Suppressor macrophage treated with lipopolysaccharide for 4 hours (primary cell): ENCODE measurements around the gene TIFAB.

Experiments used
- DNase-seq: peaks from one replicate; pipeline ENCODE4 v3.0.0-alpha.2; 2020

TIFAB gene

GRCh38 chr5:135452321-135453030 is at the start of gene TIFAB:
TIFAB (minus strand) TSS chr5:135452351; CDS start chr5:135449939, 2,412 bp downstream.
- DNase-seq = peak; percentile 49

DNA sequence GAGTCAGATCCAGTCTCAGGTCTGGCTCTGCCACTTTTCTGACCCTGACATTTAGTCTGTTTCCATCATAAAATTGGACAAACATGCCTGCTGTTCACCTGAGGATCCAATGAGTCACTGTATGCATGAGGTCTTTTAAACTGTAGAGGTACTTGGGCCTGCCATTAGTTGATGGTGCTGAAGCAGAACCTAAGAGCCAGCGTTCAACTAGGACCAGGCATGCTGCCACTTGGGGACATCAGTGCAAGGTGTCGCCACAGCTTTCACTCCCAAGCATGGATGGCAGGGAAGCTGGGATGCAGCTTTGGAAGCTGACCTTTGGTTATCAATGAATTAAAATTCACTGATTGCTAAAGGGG is 46.5 kb upstream of the TIFAB start:
- DNase-seq = no peak

GRCh38 chr5:135497971-135498636 is 46.0 kb upstream of the TIFAB start:
- no peak for DNase-seq

DNA sequence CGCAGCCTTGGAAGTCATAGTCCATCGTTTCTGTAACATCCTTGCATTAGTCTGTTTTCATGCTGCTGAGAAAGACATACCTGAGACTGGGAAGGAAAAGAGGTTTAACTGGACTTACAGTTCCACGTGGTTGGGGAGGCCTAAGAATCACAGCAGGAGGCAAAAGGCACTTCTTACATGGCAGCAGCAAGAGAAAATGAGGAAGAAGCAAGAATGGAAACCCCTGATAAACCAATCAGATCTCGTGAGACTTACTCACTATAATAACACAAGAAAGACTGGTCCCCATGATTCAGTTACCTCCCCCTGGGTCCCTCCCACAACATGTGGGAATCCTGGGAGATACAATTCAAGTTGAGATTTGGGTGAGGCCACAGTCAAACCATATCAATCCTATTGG is 43.4 kb upstream of the TIFAB start:
- peak; percentile 34 for DNase-seq

GRCh38 chr5:135494196-135494595 is 42.0 kb upstream of the TIFAB start:
- no peak for DNase-seq

DNA sequence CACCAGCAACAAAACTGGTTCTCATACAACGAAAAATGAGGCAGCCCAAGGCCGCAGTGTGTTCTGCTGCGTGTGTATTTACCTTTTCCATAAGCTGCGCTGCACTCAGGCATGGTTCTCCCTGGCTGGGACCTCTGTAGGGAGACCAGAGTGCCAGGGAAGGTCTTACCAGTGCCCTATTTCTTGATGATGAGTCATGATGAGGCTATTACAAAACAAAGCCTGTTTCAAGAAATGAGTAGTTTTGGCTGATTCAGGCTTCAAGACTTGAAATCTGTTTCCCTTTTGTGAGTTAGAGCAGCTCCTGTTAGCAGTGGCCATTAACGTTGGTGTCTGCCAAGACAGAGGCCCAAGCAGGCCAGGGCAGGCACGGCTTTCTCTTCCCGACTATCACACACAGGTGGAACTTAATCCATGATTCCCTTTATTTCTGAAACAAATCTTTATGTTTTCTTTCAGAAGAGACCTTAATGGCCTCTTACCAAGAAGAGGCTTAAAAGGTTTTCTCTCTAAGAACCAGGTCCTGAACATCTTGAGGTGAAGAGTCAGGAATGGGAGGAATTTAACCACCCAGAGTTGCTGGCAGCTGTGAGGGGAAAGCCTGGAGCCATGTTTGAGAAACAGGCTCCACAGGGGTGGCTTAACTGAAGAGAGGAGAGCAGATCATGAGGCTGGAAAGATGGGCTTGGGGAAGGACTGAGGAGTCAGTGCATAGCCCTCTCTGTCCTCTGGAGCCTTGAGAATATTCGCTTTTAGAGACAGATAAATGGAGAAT is 41.4 kb upstream of the TIFAB start:
- DNase-seq = peak; percentile 90

DNA sequence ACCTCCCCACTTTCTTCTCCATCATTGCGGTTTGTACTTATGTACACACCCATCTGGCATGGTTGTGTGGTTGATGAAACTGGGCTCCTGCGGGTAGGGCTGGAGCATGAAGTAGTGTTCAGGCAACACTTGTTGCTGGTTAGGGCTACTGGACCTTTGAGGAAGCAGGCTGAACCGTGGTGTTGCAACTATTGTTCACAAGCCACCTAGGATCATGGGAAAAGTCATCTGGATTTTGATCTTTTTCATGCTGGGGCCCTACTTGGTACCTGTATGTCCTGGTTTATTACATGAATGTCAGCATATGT is 40.1 kb upstream of the TIFAB start:
- DNase-seq = peak; percentile 32

DNA sequence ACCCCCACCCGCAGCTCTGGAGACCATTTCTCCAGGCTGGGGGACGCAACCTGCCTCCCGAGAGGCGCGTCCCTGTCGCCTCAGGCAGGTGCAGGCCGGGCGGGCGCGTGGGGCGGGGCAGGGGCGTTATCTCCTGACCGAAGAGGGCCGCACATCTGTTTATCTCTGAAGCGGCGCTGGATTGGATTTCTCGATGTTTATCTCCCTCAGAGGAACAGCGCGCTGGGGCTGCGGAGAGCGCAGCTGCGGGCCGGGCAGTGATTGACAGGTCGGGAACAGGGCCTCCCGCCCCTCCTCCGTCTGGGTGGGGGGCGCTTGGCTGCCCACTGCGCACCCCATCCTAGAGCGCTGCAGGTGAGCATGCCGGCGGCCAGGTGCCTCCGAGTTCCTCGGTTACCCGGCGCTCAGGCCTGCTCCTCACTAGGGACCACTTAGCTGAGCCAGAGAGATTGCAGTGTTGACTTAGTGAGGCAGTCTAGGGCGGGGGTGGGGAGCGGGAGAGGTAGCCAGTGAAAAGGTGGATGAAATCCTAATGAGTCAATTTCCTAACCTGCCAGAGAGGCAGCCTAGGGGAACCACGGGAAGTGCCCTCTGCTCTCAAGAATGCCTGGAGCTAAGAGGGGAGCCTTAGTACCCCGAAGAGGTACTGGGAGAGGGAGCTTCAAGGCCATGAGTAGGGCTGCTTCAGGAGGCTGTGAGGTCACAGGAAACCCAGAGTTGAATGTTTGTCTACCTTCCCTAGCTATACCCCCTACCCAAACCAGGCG is 39.6 kb upstream of the TIFAB start:
- no peak for DNase-seq

DNA sequence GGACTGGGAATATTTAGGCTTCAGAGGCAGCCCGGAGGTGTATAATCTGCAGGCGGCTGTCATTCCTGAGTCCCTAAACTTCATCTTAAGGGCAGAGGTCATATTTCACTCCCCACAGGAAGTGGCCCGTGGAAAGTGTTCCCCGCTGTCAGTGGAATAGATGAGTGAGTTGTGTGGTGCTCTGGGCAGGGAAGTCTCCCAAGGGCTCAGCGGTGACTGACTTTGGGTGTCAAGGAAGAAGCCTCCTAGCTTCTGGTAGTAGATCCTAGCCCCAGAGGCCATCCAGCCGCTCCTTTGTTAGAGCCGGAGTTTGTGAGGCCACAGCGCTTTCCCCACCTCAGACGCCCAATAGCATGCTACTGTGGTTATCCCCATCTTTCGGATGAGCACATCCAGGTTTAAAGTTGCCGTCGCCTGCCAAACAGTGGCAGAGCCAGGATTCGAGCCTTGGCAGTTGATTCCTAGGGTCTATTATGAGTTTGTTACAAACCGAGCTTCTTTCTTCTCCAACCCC is 38.9 kb upstream of the TIFAB start:
- DNase-seq = no peak

- no peak for DNase-seq
These were observed 38.3 kb upstream of the TIFAB start for GRCh38 chr5:135490245-135491037.

DNA sequence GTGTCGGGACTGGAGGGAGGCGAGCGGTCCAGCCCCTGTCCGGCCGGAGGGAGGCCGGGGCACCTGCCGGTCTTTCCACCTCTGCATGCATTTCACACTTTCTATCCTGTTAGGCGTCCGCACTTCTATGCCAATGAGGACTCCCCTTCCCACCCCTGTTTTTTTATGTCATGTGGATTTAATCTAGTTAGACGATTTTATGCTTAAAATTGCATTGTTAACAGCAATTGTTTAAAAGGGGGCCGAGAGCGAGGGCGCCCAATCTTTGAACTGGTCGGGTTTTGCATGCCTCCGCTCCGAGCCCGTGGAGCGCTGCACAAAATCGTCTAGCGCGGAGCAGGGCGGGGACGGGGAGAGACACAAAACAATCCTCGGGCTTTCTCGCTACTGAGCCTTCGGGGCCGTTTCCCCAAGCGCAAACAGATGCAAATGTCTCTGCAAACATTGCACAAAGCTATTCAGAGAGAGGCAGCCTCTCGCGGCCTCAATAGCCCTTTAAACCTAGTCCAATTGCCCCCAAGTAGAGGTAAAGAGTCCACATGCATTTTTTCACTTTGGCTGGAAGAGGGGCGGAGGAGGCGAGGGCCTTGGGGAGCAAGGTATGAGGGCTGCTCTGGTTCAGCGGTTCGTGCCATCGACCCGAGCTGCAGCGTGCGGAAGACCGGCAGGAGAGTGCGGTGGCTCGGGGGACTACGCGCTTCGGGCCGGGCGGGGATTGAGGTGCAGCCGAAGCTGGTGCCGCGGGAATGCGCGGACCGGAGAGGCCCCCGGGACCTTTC is 37.5 kb upstream of the TIFAB start:
- no peak for DNase-seq

- no peak for DNase-seq
These were observed 36.7 kb upstream of the TIFAB start for GRCh38 chr5:135488727-135489465.

DNA sequence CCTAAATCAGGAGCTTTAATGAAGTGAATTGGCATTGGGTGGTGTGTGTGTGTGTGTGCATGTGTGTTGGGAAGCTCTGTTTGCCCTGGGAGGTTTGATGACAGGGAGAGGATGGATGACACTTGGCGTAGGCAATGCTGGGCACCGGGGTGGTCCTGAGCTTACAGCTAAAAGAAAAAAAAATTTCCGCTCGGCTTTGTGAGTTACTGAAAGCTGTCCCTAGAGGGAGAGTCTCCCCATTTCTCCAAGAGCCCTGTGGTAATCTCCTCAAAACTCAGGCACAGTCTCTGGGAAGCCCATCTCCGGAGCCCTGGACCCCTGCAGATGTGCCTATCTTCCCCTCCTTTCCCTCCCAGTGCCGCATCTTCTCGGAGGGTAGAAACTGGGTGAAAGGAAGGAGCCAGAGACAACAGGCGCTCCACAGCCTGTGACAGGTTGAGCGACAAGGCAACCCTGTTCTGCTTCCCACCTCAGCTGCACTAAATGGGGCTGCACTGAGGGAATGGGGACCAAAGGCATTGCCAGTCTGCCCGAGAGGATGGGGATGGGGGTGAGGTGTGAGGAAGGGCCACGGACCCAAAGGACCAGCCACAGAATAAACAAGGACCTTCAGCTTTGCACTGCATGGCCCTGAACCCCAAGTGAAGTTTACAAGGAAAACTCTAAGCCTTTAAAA is 35.8 kb upstream of the TIFAB start:
- no peak for DNase-seq

- DNase-seq = no peak
These were observed 34.9 kb upstream of the TIFAB start for GRCh38 chr5:135487037-135487395.

- no peak for DNase-seq
These were observed 34.2 kb upstream of the TIFAB start for GRCh38 chr5:135486131-135487036.

DNA sequence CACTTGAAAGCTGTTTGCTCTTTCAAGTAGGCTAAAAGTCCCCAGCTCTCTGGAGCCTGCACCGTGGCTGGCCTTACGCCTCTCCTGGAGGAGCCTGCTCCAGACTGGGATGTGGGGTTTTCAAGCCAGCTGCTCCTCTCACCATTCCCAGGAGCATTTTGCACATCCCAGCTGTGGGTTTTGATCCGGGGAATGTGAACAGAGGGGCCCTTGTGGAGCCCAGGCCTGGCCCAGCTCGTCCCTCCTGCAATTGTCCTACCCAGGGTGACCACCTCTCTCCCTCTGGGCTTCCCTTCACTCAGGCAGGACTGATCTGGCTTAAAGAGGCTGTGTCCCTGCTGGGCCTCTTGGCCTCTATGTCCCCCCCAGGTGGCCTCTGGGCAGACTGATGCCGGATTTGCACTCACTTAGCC is 32.5 kb upstream of the TIFAB start:
- no peak for DNase-seq

GRCh38 chr5:135483254-135483653 is 31.1 kb upstream of the TIFAB start:
- DNase-seq = no peak

DNA sequence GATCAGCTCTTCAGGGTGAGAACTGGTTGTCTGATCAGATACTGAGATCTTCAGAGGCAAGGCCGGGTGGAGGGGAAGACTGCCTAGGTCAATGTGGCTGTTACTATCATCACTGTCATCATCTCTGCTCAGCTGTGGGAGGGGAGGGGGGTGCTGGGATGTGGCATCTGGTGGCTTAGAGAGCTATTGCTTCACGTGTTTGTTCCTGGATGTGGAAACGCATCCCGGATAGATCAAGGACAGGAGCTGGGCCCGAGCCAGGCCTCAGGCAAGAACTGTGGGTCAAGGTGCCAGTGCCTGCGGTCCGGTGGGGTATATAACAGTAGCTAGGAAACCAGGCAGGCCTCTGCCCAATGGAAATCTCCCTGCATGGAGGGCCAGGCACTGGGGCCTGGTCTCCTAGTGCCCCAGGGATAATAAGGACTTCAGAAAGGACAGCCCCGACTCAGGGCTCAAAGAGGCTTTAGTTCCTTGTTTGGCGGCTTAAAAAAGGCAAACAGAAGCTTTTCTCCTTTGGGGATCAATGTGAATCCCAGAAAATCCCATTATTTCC is 30.3 kb upstream of the TIFAB start:
- DNase-seq = peak; percentile 41

DNA sequence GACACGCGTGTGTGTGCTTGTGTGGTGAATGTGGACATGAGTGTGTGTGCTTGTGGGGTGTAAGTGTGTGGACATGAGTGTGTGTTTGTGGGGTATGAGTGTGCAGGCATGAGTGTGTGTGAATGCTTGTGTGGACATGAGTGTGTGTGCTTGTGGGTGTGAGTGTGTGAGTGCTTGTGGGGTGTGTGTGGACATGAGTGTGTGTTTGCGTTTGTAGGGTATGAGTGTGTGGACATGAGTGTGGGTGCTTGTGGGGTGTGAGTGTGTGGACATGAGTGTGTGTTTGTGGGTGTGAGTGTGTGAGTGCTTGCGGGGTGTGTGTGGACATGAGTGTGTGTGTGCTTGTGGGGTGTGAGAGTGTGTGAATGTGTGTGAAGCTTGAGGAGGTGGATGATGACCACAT is 29.8 kb upstream of the TIFAB start:
- DNase-seq = no peak
